CD4-positive, alpha-beta T cell treated with Interferon gamma for 1 hour (primary cell): ENCODE data around the gene CST11.

Experiments
- DNase-seq: peaks from one replicate; pipeline ENCODE4 v3.0.0-alpha.2; 2020

The CST11 gene

GRCh38 chr20:23453549-23454543 lies 1.2 kb upstream of the CST11 start:
- no peak for DNase-seq

GRCh38 chr20:23451956-23452487 lies 654 bp downstream of the CST11 start:
- DNase-seq = no peak

DNA sequence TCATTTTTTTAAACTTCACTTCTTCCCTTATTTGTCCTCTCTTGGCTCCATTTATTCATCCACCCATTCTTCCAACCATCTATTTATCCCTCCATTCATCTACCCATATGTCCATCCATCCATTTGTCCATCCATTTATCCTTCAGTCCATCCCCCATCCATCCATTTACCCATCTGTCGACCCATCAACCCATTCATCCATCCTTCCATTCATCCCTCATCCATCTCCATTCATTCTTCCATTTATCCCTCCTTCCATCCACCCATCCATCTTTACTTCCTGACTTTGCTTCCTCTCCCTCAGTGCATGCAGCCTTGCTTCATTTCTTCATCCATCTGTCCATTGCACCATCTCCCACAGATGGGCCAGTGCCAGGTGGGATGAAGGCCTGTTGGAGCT lies 1.8 kb downstream of the CST11 start:
- DNase-seq = no peak

GRCh38 chr20:23449421-23449820 lies 3.3 kb downstream of the CST11 start:
- no peak for DNase-seq

DNA sequence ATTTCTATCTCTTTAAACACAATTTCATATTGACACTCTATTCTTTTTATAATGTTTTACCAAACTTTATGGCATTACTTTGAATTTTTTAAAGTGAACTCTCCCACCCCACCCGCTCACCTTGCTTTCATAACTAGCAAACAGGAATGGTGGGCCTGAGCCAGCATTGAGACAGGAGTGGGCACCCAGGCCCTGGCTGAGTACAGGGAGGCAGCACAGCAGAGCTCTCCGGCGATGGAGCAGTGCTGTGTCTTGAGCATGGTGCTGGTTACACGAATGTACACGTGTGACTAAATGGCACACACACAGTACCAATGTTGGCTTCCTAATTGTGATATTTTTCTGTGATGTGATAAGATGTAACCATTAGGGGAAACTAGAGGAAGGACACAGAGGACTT lies 4.5 kb downstream of the CST11 start:
- no peak for DNase-seq

- peak; percentile 7 for DNase-seq
These were observed 6.2 kb downstream of the CST11 start for GRCh38 chr20:23446505-23446904.

DNA sequence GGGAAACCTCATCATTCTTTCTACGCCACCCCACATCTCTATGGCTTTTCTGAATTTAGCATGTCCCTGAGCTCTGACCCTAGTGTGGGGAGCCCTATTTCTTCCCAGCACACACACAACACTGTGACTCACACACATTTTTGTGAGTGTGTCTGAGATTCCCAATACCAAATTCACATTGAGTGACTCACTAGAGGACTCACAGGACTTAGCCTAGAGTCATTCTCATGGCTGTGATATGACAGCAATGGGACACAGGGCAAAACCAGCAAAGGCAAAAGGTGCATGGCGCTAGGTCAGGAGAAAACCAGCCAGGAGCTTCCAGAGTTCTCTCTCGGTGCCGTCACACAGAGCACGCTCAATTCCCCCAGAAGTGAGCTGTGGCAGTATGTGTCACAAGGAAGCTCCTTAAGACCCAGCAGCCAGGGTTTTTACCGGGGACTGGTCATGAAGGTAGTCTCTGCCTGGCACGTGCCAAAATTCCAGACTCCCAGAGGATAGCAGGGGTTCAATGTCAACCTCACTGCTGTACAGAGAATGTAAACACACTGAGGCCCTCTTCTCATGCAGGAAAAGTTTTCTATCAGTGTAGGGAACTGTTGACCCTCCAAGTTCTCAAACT lies 7.0 kb downstream of the CST11 start:
- no peak for DNase-seq

- DNase-seq = no peak
These were observed 7.8 kb downstream of the CST11 start for GRCh38 chr20:23444859-23445258.

DNA sequence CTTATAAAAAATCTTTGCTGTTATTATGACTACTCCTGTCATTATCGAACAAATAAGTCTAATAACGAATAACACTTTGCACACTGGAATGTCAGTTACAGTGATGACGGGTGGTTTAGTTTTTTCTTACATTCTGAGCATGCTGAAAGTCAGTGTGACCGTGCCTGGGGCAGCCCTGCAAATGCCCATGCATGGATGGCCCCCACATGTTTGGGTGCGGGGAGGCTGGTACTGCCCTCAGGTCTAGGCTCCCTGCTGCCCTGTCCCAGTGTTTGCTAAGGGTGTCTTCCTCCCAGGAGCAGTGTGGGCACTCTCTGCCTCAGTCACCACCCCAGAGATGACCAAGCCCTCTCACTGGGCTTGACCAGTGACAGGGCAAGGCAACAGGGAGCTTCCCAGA lies 10.2 kb downstream of the CST11 start:
- DNase-seq = no peak

GRCh38 chr20:23441850-23442313 lies 10.8 kb downstream of the CST11 start:
- peak; percentile 51 for DNase-seq

DNA sequence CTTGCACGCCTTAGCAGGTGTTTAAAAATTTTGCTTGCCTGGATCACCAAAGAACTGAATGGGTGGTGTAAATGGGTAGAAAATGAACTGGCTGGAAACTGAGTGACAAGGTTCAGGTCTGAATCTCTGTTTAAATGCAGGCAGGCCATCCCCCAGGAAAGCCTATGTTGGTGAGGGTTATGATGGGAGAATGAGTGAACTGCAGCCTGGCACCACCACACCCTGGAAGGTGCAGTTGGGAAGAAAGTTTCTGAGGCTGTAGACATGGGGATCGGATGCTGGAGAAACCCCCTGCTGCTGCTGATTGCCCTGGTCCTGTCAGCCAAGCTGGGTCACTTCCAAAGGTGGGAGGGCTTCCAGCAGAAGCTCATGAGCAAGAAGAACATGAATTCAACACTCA lies 12.7 kb downstream of the CST11 start:
- DNase-seq = no peak

DNA sequence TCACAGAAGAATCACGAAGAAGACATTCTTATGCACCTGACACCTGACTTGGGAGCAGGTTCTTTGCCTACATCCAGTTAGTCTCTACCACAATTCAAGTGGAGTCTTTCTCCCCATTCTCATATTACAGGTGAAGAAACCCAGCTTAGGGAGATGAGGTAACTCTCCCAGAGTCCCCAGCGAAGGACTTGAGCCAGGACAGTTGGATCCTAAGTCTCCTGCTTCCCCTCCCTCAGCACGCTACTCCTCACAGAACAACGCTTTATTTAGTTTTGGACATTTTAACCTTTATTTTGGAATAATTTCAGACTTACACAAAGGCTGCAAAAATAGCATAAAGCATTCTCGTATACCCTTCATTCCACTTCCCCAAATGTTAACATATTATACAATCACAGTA lies 14.0 kb downstream of the CST11 start:
- DNase-seq = no peak

DNA sequence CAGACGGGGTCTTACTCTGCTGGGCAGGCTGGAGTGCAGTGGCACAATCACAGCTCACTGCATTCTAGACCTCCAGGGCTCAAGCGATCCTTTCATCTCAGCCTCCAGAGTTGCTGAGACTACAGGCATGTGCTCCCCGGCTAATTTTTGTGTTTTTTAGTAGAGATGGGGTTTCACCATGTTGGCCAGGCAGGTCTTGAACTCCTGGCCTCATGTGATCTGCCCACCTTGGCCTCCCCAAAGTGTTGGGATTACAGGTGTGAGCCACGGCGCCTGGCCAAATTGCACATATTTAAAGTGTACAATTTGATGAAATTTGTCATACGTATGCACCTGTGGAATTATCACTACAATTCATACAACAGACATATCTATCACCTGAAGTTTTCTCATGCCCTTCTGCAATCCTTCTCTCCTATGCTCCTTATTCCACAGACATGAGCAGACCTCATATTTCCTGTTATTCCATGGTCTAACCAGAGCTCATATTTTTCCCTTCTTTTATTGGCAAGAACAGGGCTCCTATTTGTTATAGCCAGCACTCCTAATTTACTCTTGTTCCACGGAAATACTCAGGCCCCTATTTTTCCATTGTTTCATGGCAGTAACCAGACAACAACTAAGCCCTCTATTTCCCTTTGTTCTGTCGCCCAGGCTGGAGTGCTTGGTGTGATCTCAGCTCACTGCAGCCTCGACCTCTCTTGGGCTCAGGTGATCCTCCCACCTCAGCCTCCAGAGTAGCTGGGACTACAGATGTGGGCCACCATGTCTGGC lies 15.4 kb downstream of the CST11 start:
- no peak for DNase-seq

DNA sequence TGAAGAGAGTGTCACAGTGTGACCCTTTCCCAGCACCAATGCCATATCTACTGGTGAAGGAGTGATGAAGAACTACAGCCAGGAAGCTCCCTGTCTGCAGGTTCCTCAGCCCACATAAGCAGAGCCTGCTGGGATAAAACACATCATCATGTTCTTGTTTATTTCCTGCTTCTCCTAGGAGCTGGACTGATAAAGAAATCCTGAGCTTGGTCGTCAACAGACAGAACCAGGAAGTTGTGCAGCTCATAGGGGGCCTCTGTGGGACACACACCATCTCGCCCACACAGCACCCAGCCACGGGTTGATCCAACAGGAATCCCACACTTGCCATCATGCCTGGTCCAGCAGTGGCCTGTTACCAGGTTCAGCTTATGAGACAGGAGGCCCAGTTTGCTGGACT lies 16.0 kb downstream of the CST11 start:
- DNase-seq = no peak

DNA sequence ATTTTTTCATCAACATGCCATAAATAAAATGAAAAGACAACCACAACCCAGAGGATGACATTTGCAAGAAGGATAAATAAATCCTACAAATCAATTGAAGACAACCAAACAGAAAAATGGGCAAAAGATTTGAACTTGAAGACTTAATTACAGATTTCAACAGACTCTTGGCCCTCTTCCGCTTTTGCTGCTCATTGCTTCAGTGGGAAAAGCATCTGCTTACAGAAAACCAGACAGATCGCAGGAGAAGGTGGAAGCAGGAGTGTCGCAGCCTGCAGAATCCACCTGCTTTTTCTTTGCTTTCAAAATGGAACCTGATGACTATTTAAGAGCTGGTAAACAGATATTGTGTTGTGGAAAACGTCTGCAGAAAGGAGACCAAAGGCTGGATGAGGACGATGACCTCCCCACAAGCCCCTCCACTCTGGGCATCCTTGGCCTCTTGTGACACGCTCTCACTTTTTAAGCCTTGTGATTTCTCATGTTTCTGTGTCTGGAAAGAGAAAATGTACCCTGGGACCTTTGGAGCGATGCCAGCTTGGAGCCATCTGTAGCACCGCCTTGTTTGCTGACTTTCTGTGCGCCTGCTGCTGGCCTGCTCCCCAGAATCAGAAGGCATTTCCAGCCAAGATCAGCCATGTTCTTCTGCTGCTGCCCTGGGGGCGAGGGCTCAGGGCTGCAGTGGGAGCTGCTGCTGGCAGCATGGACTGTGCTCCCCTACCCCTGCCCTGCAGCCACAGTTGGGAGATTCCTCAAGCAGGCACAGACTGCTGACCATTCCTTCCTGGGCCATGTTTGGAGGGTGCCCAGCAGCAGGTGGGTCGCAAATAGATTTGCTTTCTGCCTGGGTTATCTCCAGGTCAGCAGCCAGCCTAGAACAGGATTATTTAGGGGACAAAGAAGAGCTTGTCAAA lies 16.8 kb downstream of the CST11 start:
- no peak for DNase-seq

DNA sequence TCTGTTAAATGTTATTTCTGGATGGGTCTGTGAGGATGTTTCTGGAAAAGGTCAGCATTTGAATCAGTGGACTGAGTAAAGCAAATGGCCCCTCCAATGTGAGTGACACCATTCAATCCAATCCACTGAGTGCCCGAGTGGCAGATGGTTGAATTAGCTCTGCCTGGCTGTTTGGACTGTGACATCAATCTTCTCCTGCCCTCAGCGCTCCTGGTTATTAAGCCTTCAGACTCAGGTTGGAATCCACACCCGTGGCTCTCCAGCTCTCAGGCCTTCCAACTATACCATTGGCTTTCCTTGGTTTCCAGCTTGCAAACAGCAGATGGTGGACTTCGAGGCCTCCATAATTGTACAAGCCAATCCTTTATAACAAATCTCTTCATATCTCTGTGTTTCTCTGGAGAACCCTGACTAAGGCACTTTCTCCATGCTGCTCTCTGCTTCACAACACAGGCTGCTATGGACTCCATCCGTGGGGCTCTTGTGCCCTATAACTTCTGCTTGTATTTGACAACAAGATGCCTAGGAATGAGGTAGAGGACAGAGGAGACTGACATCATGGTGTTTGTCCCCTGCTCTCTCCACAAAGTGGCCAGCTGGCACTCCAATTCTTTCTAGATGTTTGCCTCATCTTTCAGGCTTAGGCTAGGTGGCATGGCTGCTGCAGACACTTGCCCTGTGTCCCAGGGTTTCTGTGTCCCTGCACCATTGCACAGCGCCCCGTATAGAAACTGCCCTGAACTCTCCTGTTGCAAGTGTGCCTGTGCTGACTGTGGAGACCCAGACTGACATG lies 18.0 kb downstream of the CST11 start:
- DNase-seq = no peak

DNA sequence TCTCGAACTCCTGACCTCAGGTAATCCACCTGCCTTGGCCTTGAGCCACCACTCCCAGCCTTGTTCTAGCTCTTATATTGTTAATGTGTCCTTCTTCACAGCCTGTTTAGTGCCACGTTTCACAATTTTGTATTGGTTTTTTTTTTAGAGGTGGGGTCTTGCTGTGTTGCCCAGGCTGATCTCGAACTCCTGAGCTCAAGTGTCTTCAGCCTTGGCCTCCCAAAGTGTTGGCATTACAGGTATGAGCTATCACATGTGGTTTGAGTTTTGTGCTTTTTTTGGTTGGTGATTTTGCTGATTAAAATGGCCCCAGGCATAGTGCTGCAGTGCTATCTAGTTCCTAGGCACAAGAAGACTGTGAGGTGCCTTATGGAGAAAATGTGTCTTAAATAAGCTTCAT lies 19.0 kb downstream of the CST11 start:
- DNase-seq = no peak

- no peak for DNase-seq
These were observed 27.5 kb downstream of the CST11 start for GRCh38 chr20:23425129-23425528.

DNA sequence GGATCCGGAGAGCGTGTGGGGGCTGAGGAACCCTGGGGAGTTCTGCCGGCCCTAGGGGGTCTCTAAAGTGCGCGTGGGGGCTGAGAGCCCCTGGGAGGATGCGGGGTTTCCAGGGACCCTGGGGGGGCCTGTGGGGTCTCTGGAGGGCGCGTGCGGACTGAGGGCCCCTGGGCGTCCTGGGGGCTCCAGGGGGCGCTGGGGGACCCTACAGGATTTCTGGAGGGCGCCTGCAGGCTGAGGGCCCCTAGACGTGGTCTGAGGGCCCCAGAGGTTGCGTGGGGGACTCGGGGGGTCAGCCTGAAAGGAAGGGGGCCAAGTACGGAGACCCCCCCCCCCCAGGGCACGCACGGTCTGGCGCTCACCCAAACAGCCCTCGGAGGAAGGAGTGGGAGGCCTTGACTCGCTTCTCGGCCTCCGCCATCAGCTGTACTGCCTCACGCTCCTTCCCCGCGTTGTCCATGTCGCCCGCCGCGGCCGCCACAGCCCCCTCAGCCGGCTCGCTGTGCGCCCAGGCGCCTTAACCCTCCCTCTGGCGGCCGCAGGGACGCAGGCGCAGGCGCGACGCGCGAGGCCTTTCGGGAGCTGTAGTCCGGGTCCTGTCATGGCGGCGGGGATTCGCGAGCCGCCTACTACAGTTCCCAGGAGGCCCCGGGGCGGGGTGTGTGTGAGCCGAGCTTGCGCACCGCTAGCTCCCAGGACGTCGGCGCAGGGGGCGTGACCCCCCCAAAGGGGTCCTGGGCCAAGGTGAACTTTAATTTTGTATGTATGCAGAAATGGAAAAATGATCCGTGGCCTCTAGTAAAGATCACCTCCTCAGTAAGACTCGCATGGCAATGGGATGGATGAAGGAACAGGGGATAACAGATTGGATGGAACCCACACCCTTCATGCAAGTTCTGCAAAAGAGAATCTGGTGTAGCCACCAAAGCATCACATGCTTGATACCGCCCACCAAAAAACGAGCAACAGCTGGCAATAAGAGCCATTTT lies 31.4 kb downstream of the CST11 start, which contains the start of gene NAPB:
NAPB (minus strand) TSS at position 546 of the 989 bp plus-strand sequence; CDS start at position 460, 86 bp downstream.
- DNase-seq = peak; percentile 92
